RWPE1 (cell line): ENCODE data around the gene DACT3.

ENCODE experiments used
- CTCF ChIA-PET: fragments of 350-600 bp; sonication (Branson Sonifier 250); formaldehyde crosslinking; extraction: SDS; loops from one replicate; lab custom pipeline; 2021; lab: Yijun Ruan, JAX
- POLR2A ChIA-PET: fragments of 400-600 bp; formaldehyde crosslinking; extraction: SDS; loops from one replicate; lab custom pipeline; 2020; ENCODE audit warnings: antibody characterized with exemption; ENCODE audit not compliant: low non-redundant PET; lab: Yijun Ruan, JAX
- DNase-seq: peaks from one replicate; pipeline ENCODE4 v3.0.0; 2012; ENCODE audit warnings: low spot score
- H3K27ac ChIP-seq: fragments of 450-650 bp; 2 replicates; pipeline ENCODE4 v1.5.1; 2017
- CTCF ChIP-seq: fragments of 450-650 bp; conservative IDR thresholded peaks from 2 replicates; pipeline ENCODE4 v1.5.1; 2017; ENCODE audit warnings: low read depth, mild to moderate bottlenecking

Gene DACT3

GRCh38 chr19:46648060-46648960, 12.7 kb downstream of the DACT3 start:
- ChIA-PET CTCF (interaction anchor here (0.8 kb wide), 1 partner anchor 34 kb away, joined by 3 read pairs; no protein-coding TSS in a partner anchor), POLR2A (no interaction called here)
- TF ChIP-seq CTCF, result no peak
- no peak for DNase-seq
- no peak overlapping the region for H3K27ac ChIP-seq

GRCh38 chr19:46646402-46646801, 14.6 kb downstream of the DACT3 start:
- H3K27ac ChIP-seq, result no peak overlapping the region
- ChIA-PET CTCF (no interaction called here), POLR2A (no interaction called here)
- DNase-seq, result no peak
- no peak for TF ChIP-seq CTCF

GRCh38 chr19:46644720-46645119, 16.3 kb downstream of the DACT3 start:
- ChIA-PET POLR2A (no interaction called here), CTCF (interaction anchor here (0.7 kb wide), 1 partner anchor 346 kb away, joined by 7 read pairs; no protein-coding TSS in a partner anchor)
- DNase-seq, result no peak
- no peak overlapping the region for H3K27ac ChIP-seq
- no peak for TF ChIP-seq CTCF

- ChIA-PET CTCF (no interaction called here), POLR2A (no interaction called here)
- no peak for TF ChIP-seq CTCF
Observed at GRCh38 chr19:46640656-46641055, 20.3 kb downstream of the DACT3 start.

GRCh38 chr19:46639358-46640182, 21.4 kb downstream of the DACT3 start:
- DNase-seq, result no peak
- TF ChIP-seq CTCF, result no peak
- POLR2A ChIA-PET, result no interaction called here
- H3K27ac ChIP-seq, result peak overlapping the region; percentile 49; the same call in 1 of the 2 replicates
- CTCF ChIA-PET, result interaction anchor here (0.5 kb wide), 1 partner anchor 959 kb away, joined by 3 read pairs; no protein-coding TSS in a partner anchor

More at GRCh38 chr19:46640656-46641055, 20.3 kb downstream of the DACT3 start:
- no peak overlapping the region for H3K27ac ChIP-seq
- no peak for DNase-seq

GRCh38 chr19:46637224-46637623, 23.8 kb downstream of the DACT3 start:
- no peak for TF ChIP-seq CTCF

More at GRCh38 chr19:46637224-46637623, 23.8 kb downstream of the DACT3 start:
- DNase-seq, result no peak
- POLR2A ChIA-PET, result no interaction called here
- CTCF ChIA-PET, result interaction anchor here (0.6 to 1.5 kb wide), 4 partner anchors 22 to 288 kb away, joined by 3 to 8 read pairs (median 5); partner anchors contain the start of gene DACT3
- no peak overlapping the region for H3K27ac ChIP-seq
